Liver (tissue), 3 donors: ENCODE data around the gene PRND.

ENCODE experiments used
- CTCF ChIP-seq: fragments of 150-350 bp; IDR thresholded peaks from 2 replicates; pipeline ENCODE4 v1.5.1; 2017; ENCODE audit warnings: improper control_type of control experiment, low read depth, low read length; ENCODE audit not compliant: missing input control
- HNF4A ChIP-seq, 2 donors: conservative IDR thresholded peaks; 2 replicates each; pipeline ENCODE4 v1.6.1; 2016; ENCODE audit warnings: antibody characterized with exemption in 2 of 2, mild to moderate bottlenecking in 2 of 2
- JUND ChIP-seq, 2 donors: IDR thresholded peaks; 2 replicates each; pipeline ENCODE4 v1.6.1; 2016; ENCODE audit warnings: antibody characterized with exemption in 2 of 2
- YY1 ChIP-seq: IDR thresholded peaks from 2 replicates; pipeline ENCODE4 v1.6.1; 2016; ENCODE audit warnings: antibody characterized with exemption, mild to moderate bottlenecking
- donor health status: healthy.
- donor health status: healthy.

- TF ChIP-seq JUND (IDR thresholded peaks at IDR 0.05) (no peak), YY1 (peak; percentile 69), CTCF (no peak), HNF4A (conservative IDR thresholded peaks at IDR 0.05) (no peak)
These were observed 35.8 kb upstream of the PRND start for GRCh38 chr20:4685923-4686221.
